Thyroid gland (tissue), 4 donors: Measurements from ENCODE around the gene UBAP1L. TPM values are rescaled to one million over a fixed set of nuclear protein-coding genes. Genes with fewer than 3 reads are reported as not detected.
A peak's percentile ranks its signal among the peaks of the same experiment; 100 is the strongest.

ENCODE experiments used
- DNase-seq, 2 donors: peaks; one replicate each; pipeline ENCODE4 v3.0.0-alpha.2; 2019
- H3K27ac ChIP-seq, 3 donors: fragments of 200-600 bp; sonication (generic); 1 replicate in 2 of 3; 2 replicates in 1 of 3; pipeline ENCODE4 v1.5.1; 2016 to 2019; ENCODE audit warnings: mild to moderate bottlenecking in 1 of 3, moderate library complexity in 1 of 3
- H3K27me3 ChIP-seq: fragments of 200-600 bp; sonication (generic); one replicate; pipeline ENCODE4 v1.5.1; 2019
- H3K36me3 ChIP-seq, 2 donors: fragments of 200-600 bp; sonication (generic); one replicate each; pipeline ENCODE4 v1.5.1; 2016 to 2019
- H3K4me1 ChIP-seq, 2 donors: fragments of 200-600 bp; sonication (generic); one replicate each; pipeline ENCODE4 v1.5.1; 2017 to 2019
- H3K4me3 ChIP-seq, 3 donors: fragments of 200-600 bp; sonication (generic); replicated peaks in 1 of 3; 1 replicate in 2 of 3; 2 replicates in 1 of 3; pipeline ENCODE4 v1.5.1; 2016; ENCODE audit warnings: mild to moderate bottlenecking in 1 of 3
- H3K9me3 ChIP-seq: fragments of 200-600 bp; sonication (generic); one replicate; pipeline ENCODE4 v1.5.1; 2017
- POLR2A ChIP-seq, 2 donors: fragments of 450-650 bp; IDR thresholded peaks; one replicate each; pipeline ENCODE4 v1.6.1; 2017; ENCODE audit warnings: antibody characterized with exemption in 2 of 2, mild to moderate bottlenecking in 2 of 2, moderate library complexity in 1 of 2
- WGBS, 2 donors: methylation state at CpG; one replicate each; pipeline ENCODE4 v1.1.5; 2017; 5-methylcytosine and 5-hydroxymethylcytosine counted together
- intact Hi-C: fragments of 100-400 bp; cut with DNase I; formaldehyde crosslinking; loops from one replicate; pipeline ENCODE4 v1.15.1; 2023
- total RNA-seq, 4 donors: library from RNA; depleted of rRNA; stranded (reverse); fragments of >200 nt; gene quantifications; one replicate each; pipeline ENCODE4 v1.2.3, GENCODE V29; 2016
- TF ChIP-seq, protein P1 (sequence below), 6 experiments: fragments of 200-600 bp in 3 of 6; fragments of 450-650 bp in 3 of 6; sonication (generic) in 3 of 6; IDR thresholded peaks; one replicate each; pipeline ENCODE4 v1.5.1; 2016 to 2019; ENCODE audit warnings: antibody characterized with exemption in 6 of 6, mild to moderate bottlenecking in 2 of 6, inconsistent platforms in 1 of 6, moderate library complexity in 1 of 6

UBAP1L gene
- total RNA-seq, 4 donors from 2014 or later: 8.1 to 12.6 (median 8.8) TPM

DNA sequence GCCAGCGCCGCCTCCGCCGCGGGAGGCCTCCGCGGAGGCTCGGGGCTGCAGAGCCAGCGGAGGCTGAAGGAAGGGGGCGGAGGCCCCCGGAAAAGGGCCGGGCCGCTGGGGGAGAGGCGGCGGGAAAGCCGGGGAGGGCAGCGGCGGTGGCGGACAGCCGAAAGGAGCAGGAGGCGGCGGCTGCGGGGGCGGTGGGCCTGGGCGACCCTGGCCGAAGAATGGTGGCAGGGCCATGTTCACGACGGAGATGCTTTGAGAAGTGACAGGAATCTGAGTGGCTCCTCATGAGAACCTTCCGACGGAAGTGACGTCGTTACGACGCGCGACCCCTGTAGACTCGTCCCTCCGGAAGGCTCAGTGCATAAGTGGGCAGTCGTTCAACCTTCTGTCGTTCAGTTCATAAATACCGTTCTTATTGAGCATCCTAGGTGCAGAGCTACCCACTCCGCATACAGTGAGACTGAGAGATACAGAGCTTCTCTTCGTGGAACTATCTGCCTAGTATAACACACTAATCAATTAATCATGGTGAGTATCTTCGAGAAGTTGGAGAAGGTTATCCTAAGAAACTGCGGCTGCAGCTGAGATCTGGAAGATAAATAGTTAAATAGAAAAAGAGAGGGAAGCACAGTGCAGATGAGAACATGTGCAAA, 18.7 kb upstream of the UBAP1L start, which contains the start of gene PDCD7:
Gene PDCD7, minus strand, starts transcription at position 261 of the 653 bp plus-strand sequence. Its CDS starts 27 bp downstream, at position 234.
- peak within 1 kb of the TSS; percentile 29 to 91 (median 34) for H3K4me3 ChIP-seq
- intact Hi-C loops: no loop called here
- peaks cover 16 to 22% of the 10 kb centered on the region in 2 donors for H3K4me1 ChIP-seq
- DNase-seq: peak; percentile 88 to 89
- TF ChIP-seq POLR2A (IDR thresholded peaks at IDR 0.05): peak in 1 of 2 donors; percentile 83
- TF ChIP-seq, protein P1, sequence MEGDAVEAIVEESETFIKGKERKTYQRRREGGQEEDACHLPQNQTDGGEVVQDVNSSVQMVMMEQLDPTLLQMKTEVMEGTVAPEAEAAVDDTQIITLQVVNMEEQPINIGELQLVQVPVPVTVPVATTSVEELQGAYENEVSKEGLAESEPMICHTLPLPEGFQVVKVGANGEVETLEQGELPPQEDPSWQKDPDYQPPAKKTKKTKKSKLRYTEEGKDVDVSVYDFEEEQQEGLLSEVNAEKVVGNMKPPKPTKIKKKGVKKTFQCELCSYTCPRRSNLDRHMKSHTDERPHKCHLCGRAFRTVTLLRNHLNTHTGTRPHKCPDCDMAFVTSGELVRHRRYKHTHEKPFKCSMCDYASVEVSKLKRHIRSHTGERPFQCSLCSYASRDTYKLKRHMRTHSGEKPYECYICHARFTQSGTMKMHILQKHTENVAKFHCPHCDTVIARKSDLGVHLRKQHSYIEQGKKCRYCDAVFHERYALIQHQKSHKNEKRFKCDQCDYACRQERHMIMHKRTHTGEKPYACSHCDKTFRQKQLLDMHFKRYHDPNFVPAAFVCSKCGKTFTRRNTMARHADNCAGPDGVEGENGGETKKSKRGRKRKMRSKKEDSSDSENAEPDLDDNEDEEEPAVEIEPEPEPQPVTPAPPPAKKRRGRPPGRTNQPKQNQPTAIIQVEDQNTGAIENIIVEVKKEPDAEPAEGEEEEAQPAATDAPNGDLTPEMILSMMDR (IDR thresholded peaks at IDR 0.05): no peak
- H3K9me3 ChIP-seq: no peaks in the 10 kb centered on the region
- H3K27ac ChIP-seq: peak within 1 kb of the TSS; percentile 83 to 91 (median 89)
- H3K36me3 ChIP-seq: peaks cover 4 to 7% of the 10 kb centered on the region in 2 donors
- H3K27me3 ChIP-seq: no peaks in the 10 kb centered on the region
- WGBS, 2 donors: 2% methylated on average over 32 to 34 of the region's 45 CpGs

DNA sequence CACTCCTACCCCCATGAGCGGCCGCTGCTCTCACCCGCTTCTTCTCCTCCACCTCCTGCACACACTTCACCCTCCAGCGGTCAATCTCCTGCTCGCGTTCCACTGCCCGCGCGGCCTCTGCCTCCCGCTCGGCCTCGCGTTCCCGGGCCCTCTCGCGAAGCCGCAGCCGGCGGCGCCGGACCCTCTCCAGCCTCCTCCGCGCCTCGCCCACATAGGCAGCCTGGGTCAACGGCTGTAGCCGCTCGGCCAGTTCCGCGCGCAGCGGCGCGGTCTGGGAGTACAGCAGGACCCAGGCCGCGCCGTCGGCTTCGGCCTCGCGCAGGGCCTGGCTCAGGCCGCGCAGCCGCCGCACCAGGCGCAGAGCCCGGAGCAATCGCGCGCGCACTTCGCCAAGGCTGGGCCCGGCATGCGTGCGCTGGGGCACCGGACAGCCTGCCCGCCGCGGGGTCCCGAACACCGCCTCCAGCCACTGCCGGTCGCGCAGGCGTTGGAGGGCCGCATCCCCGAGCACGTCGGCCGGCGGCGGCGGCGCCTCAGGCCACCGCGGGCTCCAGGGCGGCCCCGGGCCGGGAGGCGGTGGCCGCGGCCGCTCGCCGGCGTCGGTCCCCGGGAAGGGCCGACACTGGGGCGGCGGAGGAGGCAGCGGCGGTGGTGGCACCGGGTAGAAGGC, 18.0 kb upstream of the UBAP1L start:
- Histone ChIP-seq H3K27ac (peak overlapping the region; percentile 83 to 91 (median 89)), H3K27me3 (no peaks in the 10 kb centered on the region), H3K36me3 (peaks cover 11 to 13% of the 10 kb centered on the region in 2 donors), H3K4me3 (peak overlapping the region; percentile 29 to 91 (median 34)), H3K4me1 (peaks cover 16 to 22% of the 10 kb centered on the region in 2 donors), H3K9me3 (no peaks in the 10 kb centered on the region)
- TF ChIP-seq POLR2A (IDR thresholded peaks at IDR 0.05): no peak
- TF ChIP-seq, protein P1 (IDR thresholded peaks at IDR 0.05): peak in 1 of 6 experiments; percentile 11
- peak; percentile 58 to 61 for DNase-seq
- WGBS, 2 donors: 1% methylated on average over 13 to 33 of the region's 93 CpGs
- intact Hi-C loops: no loop called here

DNA sequence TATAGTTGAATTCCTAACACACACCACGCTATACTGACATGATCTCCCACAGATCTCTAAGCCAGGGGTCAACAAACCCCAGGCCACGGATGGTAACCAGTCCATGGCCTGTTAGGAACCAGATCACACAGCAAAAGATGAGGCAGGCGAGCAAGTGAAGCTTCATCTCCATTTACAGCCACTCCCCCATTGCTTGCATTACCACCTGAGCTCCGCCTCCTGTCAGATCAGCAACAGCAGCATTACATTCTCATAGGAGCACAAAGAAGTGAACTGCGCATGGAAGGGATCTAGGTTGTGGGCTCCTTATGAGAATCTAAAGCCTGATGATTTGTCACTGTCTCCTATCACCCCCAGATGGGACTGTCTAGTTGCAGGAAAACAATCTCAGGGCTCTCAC, 15.9 kb upstream of the UBAP1L start:
- no peak for TF ChIP-seq POLR2A (IDR thresholded peaks at IDR 0.05)
- TF ChIP-seq, protein P1 (IDR thresholded peaks at IDR 0.05): no peak
- Histone ChIP-seq H3K9me3 (no peaks in the 10 kb centered on the region), H3K4me3 (no peak overlapping the region), H3K27ac (no peak overlapping the region), H3K27me3 (no peaks in the 10 kb centered on the region), H3K36me3 (peaks cover 15 to 20% of the 10 kb centered on the region in 2 donors), H3K4me1 (peaks cover 16 to 22% of the 10 kb centered on the region in 2 donors)
- intact Hi-C loops: no loop called here
- WGBS, 2 donors: 87 to 92% methylated on average over 5 of the region's 5 CpGs
- no peak for DNase-seq

DNA sequence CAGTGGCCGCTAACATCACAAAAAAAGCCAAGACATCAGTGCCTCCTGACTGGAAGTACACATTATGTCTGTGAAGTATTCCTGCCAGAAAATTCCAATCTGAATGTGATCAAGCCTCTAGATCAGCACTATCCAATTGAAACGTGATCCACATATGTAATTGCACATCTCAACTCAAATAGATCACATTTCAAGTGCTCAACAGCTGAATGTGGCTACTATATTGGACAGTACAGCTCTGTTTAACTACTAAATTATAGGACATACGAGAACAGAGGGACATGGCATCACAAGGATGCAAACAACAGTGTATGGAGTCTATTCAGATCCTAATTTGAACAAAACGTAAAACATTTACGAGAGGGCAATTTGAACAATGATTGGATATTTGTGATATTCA, 542 bp upstream of the UBAP1L start:
- no peaks in the 10 kb centered on the region for H3K9me3 ChIP-seq
- no peak overlapping the region for H3K27ac ChIP-seq
- TF ChIP-seq, protein P1 (IDR thresholded peaks at IDR 0.05): no peak
- no peak for TF ChIP-seq POLR2A (IDR thresholded peaks at IDR 0.05)
- H3K4me1 ChIP-seq: no peaks in the 10 kb centered on the region
- peaks cover 40 to 42% of the 10 kb centered on the region in 2 donors for H3K36me3 ChIP-seq
- no peak for DNase-seq
- 83 to 92% methylated on average over 5 of the region's 5 CpGs for WGBS, 2 donors
- H3K27me3 ChIP-seq: no peaks in the 10 kb centered on the region
- H3K4me3 ChIP-seq: no peak overlapping the region
- intact Hi-C loops: no loop called here
